ENCODE results near the gene GID8. TPM values are rescaled to one million over a fixed set of nuclear protein-coding genes. Genes with fewer than 3 reads are reported as not detected.

GID8 gene
- total and polyA plus RNA-seq, 2 of the 13 experiments (the other 11 are each of a cell fraction or from before 2014, with no cell fraction given): 39.6 to 59.8 TPM

DNA sequence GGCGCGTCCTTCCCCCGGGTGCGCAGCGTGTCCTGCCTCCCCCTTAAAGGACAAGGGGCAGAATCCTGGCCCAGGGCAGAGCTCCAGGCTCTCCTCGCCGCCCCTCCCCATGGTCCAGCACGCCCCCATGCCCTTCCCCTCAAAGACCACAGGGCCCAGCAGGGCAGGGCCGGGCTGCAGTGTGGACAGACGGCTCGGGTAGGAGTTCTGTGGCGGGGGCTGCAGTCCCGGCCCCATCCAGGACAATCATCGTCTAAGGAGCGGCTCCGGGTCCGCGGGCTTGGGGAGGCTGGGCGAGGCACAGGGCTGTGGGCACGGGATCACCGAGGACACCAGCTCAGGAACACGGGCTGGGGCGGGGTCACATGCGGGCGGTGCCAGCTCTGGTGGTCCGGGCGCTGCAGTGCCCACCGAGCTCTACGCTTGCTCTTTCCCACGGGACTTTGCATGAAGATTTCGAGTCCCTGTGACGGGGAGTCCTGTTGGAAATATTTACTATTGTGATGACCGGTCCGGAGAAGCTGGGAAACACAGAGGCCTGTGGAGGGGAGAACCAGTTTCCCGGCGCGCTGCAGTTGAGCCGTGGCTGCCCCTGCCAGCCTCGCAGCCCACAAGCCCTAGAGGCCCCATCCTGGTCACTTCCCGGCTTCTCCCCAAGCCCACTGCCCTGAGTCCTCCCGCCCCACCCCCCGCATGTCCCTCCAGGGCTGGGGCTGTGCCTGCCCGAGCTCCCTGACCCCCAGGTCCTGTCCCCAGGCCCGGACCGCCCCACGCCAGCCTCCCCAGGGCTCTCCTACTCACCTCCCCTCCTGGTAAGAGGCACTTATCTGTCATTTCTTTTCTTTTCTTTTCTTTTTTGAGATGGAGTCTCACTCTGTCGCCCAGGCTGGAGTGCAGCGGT lies 35.1 kb downstream of the GID8 start (continued):
- TF ChIP-seq, protein P1, sequence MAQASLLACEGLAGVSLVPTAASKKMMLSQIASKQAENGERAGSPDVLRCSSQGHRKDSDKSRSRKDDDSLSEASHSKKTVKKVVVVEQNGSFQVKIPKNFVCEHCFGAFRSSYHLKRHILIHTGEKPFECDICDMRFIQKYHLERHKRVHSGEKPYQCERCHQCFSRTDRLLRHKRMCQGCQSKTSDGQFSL (CRISPR knock-in tag; IDR thresholded peaks at IDR 0.05): no peak
- no peak for TF ChIP-seq PHB2 (IDR thresholded peaks at IDR 0.05; ENCODE audit: partially characterized antibody)
- TF ChIP-seq RAD51 (IDR thresholded peaks at IDR 0.05; ENCODE audit: borderline replicate concordance): no peak
- no peak for TF ChIP-seq NCOA5 (CRISPR knock-in tag; IDR thresholded peaks at IDR 0.05)
- no peak for TF ChIP-seq ZNF337 (CRISPR knock-in tag; IDR thresholded peaks at IDR 0.05; ENCODE audit: borderline replicate concordance, low read depth)
- no peak for TF ChIP-seq ZNF431 (CRISPR knock-in tag; IDR thresholded peaks at IDR 0.05; ENCODE audit: borderline replicate concordance, low read depth)
- no peak for TF ChIP-seq SRSF9 (IDR thresholded peaks at IDR 0.05; ENCODE audit: borderline replicate concordance, insufficient read depth, low read depth, low read length, poor library complexity, severe bottlenecking)
- TF ChIP-seq ZNF619 (CRISPR knock-in tag; IDR thresholded peaks at IDR 0.05): no peak
- TF ChIP-seq, protein P2, sequence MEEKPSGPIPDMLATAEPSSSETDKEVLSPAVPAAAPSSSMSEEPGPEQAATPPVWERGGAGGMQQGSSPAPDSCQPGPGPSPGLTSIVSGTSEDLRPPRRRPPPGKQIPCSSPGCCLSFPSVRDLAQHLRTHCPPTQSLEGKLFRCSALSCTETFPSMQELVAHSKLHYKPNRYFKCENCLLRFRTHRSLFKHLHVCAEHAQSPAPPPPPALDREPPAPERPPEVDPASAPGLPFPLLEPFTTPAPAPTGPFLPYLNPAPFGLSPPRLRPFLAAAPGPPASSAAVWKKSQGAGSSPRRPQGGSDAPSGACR (CRISPR knock-in tag; IDR thresholded peaks at IDR 0.05): 0 out of 2 replicates have a peak, but pooled peaks have one; percentile 12
- TF ChIP-seq ZSCAN25 (CRISPR knock-in tag; IDR thresholded peaks at IDR 0.05): no peak
- no peak for TF ChIP-seq ZFP62 (CRISPR knock-in tag; IDR thresholded peaks at IDR 0.05)
- TF ChIP-seq ZBTB39 (CRISPR knock-in tag; IDR thresholded peaks at IDR 0.05): peak; percentile 49; the same call in 1 of the 2 replicates
- TF ChIP-seq ZNF784 (CRISPR knock-in tag; IDR thresholded peaks at IDR 0.05; ENCODE audit: borderline replicate concordance): no peak
- TF ChIP-seq, protein P3, sequence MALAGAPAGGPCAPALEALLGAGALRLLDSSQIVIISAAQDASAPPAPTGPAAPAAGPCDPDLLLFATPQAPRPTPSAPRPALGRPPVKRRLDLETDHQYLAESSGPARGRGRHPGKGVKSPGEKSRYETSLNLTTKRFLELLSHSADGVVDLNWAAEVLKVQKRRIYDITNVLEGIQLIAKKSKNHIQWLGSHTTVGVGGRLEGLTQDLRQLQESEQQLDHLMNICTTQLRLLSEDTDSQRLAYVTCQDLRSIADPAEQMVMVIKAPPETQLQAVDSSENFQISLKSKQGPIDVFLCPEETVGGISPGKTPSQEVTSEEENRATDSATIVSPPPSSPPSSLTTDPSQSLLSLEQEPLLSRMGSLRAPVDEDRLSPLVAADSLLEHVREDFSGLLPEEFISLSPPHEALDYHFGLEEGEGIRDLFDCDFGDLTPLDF (CRISPR knock-in tag; IDR thresholded peaks at IDR 0.05): no peak
- no peak for TF ChIP-seq ZNF549 (CRISPR knock-in tag; IDR thresholded peaks at IDR 0.05)
- TF ChIP-seq SIX4 (CRISPR knock-in tag; IDR thresholded peaks at IDR 0.05): no peak
- TF ChIP-seq, protein P4, sequence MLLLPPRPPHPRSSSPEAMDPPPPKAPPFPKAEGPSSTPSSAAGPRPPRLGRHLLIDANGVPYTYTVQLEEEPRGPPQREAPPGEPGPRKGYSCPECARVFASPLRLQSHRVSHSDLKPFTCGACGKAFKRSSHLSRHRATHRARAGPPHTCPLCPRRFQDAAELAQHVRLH (CRISPR knock-in tag; IDR thresholded peaks at IDR 0.05; ENCODE audit: borderline replicate concordance, low read depth): no peak
- no peak for TF ChIP-seq HOXA7 (CRISPR knock-in tag; IDR thresholded peaks at IDR 0.05)
- no peak for TF ChIP-seq ELF1 (CRISPR knock-in tag; IDR thresholded peaks at IDR 0.05)
- no peak for TF ChIP-seq SNAPC2 (CRISPR knock-in tag; IDR thresholded peaks at IDR 0.05)
- TF ChIP-seq RBFOX2 (IDR thresholded peaks at IDR 0.05; ENCODE audit: low read depth, low read length): 0 out of 2 replicates have a peak, but pooled peaks have one; percentile 25
- TF ChIP-seq ZNF235 (CRISPR knock-in tag; IDR thresholded peaks at IDR 0.05; ENCODE audit: borderline replicate concordance): 0 out of 2 replicates have a peak, but pooled peaks have one; percentile 22
- 0 out of 2 replicates have a peak, but pooled peaks have one; percentile 32 for TF ChIP-seq ZNF30 (CRISPR knock-in tag; IDR thresholded peaks at IDR 0.05)
